ENCODE results near the gene SLC44A5.
"Not testable (repeated sequence)": the region's sequence is repeated elsewhere in the genome, so short reads cannot be mapped to it uniquely, and the experiment has no call there.

The SLC44A5 gene

GRCh38 chr1:75528001-75528400 lies 82.9 kb downstream of the SLC44A5 start:
- H3K4me3 ChIP-seq (ENCODE audit: low read depth, low read length): no peak overlapping the region

- no peak overlapping the region for H3K4me3 ChIP-seq (ENCODE audit: low read depth, low read length)
Observed at GRCh38 chr1:75522389-75522788, 88.5 kb downstream of the SLC44A5 start.

- H3K4me3 ChIP-seq (ENCODE audit: low read depth, low read length): no peak overlapping the region
Observed at GRCh38 chr1:75521658-75522057, 89.3 kb downstream of the SLC44A5 start.

DNA sequence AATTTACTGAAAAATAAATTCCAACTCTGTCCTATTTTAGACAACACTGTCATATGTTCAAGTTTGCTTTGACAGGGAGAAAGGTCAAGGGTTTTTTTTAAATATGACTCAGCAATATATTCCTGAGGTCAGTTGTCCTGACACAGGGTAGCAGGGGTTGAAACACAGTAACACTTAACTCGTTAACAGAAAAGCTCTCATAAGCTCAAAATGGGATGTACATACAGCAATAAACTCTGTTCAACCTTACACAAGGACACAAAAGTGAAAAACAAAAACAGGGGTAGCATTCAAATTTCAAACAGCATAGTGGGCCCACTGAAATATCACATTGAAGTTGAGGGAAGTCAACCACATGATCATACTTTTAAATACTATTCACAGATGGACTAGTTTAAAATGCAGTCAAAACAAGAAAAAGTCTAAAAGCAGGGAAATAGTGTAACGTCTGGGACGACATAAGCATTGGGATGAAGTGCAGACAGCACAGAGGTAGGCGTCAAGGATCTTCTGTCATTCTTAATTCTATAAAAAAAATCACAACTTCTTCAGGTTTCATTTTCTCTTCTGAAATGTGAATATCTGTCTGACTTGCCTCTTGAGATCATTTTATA lies 89.9 kb downstream of the SLC44A5 start:
- no peak overlapping the region for H3K4me3 ChIP-seq (ENCODE audit: low read depth, low read length)

- H3K4me3 ChIP-seq (ENCODE audit: low read depth, low read length): no peak overlapping the region
Observed at GRCh38 chr1:75519651-75520427, 91.1 kb downstream of the SLC44A5 start.

DNA sequence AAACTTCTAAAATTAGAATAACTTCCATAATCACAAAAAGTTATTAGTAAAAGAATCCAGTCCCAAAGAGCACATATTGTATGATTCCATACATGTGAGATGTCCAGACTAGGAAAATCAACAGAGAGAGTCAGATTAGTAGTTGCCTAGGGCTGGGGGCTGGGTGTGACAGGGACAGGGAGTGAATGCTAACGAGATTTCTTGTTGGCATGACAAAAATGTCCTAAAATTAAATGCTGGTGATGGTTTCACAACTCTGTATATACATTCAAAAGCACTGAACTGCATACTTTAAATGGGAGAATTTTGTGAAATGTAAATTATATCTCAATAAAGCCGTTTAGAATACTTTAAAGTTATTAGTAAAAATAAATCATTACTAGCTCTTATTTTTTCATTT lies 92.2 kb downstream of the SLC44A5 start:
- H3K4me3 ChIP-seq (ENCODE audit: low read depth, low read length): no peak overlapping the region

GRCh38 chr1:75514270-75514669 lies 96.6 kb downstream of the SLC44A5 start:
- H3K4me3 ChIP-seq (ENCODE audit: low read depth, low read length): no peak overlapping the region

GRCh38 chr1:75506976-75507375 lies 103.9 kb downstream of the SLC44A5 start:
- no peak overlapping the region for H3K4me3 ChIP-seq (ENCODE audit: low read depth, low read length)

DNA sequence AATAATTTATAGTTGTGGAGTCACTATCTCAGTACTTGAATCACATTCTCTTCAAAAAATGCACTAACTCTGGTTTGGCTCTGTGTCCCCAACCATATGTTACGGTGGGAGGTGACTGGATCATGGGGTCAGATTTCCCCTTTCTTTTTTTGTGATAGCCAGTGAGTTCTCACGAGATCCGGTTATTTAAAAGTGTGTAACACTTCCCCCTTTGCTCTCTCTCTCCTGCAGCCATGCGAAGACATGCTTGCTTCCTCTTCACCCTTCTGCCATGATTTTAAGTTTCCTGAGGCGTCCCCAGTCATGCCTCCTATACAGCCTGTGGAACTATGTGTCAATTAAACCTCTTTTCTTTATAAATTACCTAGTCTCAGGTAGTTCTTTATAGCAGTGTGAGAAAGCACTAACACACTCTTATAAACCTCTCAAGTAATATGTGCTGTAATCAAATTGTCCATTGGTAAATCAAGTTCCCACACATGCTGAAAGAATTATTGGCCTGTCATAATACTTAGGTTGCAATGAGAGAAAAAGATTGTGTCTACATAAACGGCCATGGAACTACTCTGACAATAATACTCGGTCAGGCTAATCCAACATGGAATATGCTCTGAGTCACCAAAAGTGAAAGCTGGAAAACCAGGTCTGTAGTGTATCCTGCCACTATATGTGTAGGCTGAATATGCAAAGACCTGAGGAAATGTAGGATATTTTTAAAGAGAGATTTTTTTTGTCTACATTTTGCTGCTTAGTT lies 107.5 kb downstream of the SLC44A5 start:
- H3K4me3 ChIP-seq (ENCODE audit: low read depth, low read length): no peak overlapping the region

DNA sequence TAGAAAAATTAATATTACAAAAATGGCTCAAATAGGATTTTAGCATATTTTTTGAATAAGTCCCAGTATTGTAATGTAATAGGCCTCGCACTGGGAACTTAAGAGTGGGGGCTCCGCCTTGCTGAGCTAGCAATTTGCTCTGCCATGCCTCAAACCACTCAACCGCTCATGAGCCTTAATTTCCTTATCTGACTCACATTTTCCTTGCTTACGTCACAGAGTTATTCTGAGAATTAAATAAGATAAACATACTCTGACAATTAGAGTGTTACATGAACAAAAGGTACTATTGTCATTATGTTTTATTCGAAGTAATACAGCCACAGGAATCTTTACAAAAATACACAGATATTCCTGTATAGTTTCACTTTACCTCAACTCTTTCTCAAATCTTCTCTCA lies 108.1 kb downstream of the SLC44A5 start:
- H3K4me3 ChIP-seq (ENCODE audit: low read depth, low read length): no peak overlapping the region

- no peak overlapping the region for H3K4me3 ChIP-seq (ENCODE audit: low read depth, low read length)
Observed at GRCh38 chr1:75501577-75502295, 109.2 kb downstream of the SLC44A5 start.

GRCh38 chr1:75492011-75492410 lies 118.9 kb downstream of the SLC44A5 start:
- H3K4me3 ChIP-seq (ENCODE audit: low read depth, low read length): no peak overlapping the region

DNA sequence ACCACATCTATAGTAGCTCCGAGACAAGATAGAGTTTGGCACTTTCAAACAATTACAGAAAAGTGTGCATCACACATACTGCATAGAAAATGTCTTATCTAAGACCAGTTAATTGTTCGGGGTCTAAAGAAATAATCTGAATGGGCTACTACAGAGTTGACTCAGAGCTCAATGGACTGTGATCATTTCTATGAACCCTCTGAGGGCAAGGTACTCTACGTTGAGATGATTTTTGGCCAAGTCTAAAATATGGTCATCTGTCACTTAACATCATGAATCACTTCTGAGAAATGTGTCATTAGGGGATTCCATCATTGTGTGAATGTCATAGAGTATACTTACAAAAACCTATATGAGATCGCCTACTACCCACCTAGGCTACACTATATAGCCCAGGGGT lies 123.5 kb downstream of the SLC44A5 start:
- H3K4me3 ChIP-seq (ENCODE audit: low read depth, low read length): no peak overlapping the region

DNA sequence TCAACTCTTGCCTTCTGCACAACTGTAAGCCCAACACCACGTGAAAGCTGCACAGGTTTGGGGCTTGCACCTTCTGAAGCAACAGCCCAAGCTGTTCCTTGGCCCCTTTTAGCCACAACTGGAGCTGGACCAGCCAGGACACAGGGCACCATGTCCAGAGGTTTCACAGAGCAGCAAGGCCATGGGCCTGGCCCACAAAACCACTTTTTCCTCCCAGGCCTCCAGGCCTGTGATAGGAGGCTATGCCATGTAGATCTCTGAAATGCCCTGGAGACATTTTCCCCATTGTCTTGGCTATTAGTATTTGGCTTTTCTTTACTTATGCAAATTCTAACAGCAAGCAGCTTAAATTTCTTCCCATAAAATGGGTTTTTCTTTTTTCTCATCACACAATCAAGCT lies 126.1 kb downstream of the SLC44A5 start:
- no peak overlapping the region for H3K4me3 ChIP-seq (ENCODE audit: low read depth, low read length)

GRCh38 chr1:75482951-75483350 lies 128.0 kb downstream of the SLC44A5 start:
- H3K4me3 ChIP-seq (ENCODE audit: low read depth, low read length): no peak overlapping the region

GRCh38 chr1:75476486-75476885 lies 134.4 kb downstream of the SLC44A5 start:
- H3K4me3 ChIP-seq (ENCODE audit: low read depth, low read length): not testable (repeated sequence)

GRCh38 chr1:75475696-75476095 lies 135.2 kb downstream of the SLC44A5 start:
- no peak overlapping the region for H3K4me3 ChIP-seq (ENCODE audit: low read depth, low read length)

GRCh38 chr1:75472971-75473603 lies 137.8 kb downstream of the SLC44A5 start:
- no peak overlapping the region for H3K4me3 ChIP-seq (ENCODE audit: low read depth, low read length)

GRCh38 chr1:75472089-75472970 lies 138.6 kb downstream of the SLC44A5 start:
- H3K4me3 ChIP-seq (ENCODE audit: low read depth, low read length): no peak overlapping the region

- no peak overlapping the region for H3K4me3 ChIP-seq (ENCODE audit: low read depth, low read length)
Observed at GRCh38 chr1:75471252-75471651, 139.7 kb downstream of the SLC44A5 start.
